K562 (cell line): ENCODE results near the gene ARHGEF10L. TPM values are rescaled to one million over a fixed set of nuclear protein-coding genes. Genes with fewer than 3 reads are reported as not detected.

ENCODE experiments used
- ATAC-seq: fragments of 200-7000 bp; cut with Tn5 transposase; 3 replicates; pipeline ENCODE4 v1.9.1; 2020; ENCODE audit warnings: moderate library complexity
- BruUV-seq: library from RNA; stranded (reverse); fragments of 400-500 nt; replicated peaks from 2 replicates; lab custom pipeline; 2021; lab: Mats Ljungman, UMichigan
- CTCF ChIA-PET: fragments of 300-600 bp; formaldehyde crosslinking; extraction: SDS; loops from one replicate; lab custom pipeline; 2021; ENCODE audit warnings: low intra/inter-chr PET ratio; lab: Yijun Ruan, JAX
- POLR2A ChIA-PET: fragments of 300-600, 350-650 bp; sonication (Branson Sonifier 250); formaldehyde crosslinking; extraction: SDS; loops from one replicate; lab custom pipeline; 2021; ENCODE audit warnings: antibody characterized with exemption, inconsistent platforms; lab: Yijun Ruan, JAX
- DNase-seq, 4 experiments: peaks; one replicate each; pipeline versions ENCODE4 v3.0.0 to v3.0.0-alpha.2; 2011 to 2018; ENCODE audit warnings: low spot score in 3 of 4, mixed read lengths in 3 of 4; ENCODE audit errors: extremely low read depth in 1 of 4
- FAIRE-seq: peaks from 2 replicates; lab custom pipeline; 2011; peaks lifted over from hg19 to GRCh38; lab: Jason Lieb, UNC
- H2AFZ ChIP-seq: 2 replicates; pipeline ENCODE4 v1.6.0; 2011; ENCODE audit warnings: low read depth, low read length, control low read depth, inconsistent platforms
- H3K27ac ChIP-seq: fragments of 200-600 bp; 3 replicates; pipeline ENCODE4 v1.8.0; 2011; ENCODE audit warnings: low read depth, mild to moderate bottlenecking, control low read depth, inconsistent platforms, low read length, moderate library complexity, mixed read lengths; ENCODE audit errors: extremely low read depth
- H3K27me3 ChIP-seq, 2 experiments: fragments of 300-600 bp in 1 of 2; 2 replicates in 1 of 2; 3 replicates in 1 of 2; pipeline versions ENCODE4 v1.6.0 to v1.8.0; 2011; ENCODE audit warnings: inconsistent platforms in 2 of 2, low read length in 2 of 2, mild to moderate bottlenecking in 1 of 2, mixed read lengths in 1 of 2, moderate library complexity in 1 of 2; ENCODE audit not compliant: control insufficient read depth in 2 of 2, insufficient read depth in 2 of 2
- H3K36me3 ChIP-seq: fragments of 300-600 bp; 3 replicates; pipeline ENCODE4 v1.8.0; 2011; ENCODE audit warnings: mild to moderate bottlenecking, low read length, inconsistent platforms; ENCODE audit not compliant: control insufficient read depth, insufficient read depth
- H3K4me1 ChIP-seq, 2 experiments: fragments of 200-600 bp in 1 of 2; replicated peaks in 1 of 2; 2 replicates in 1 of 2; 3 replicates in 1 of 2; pipeline versions ENCODE4 v1.5.1 to v1.8.0; 2011; ENCODE audit warnings: inconsistent platforms in 2 of 2, low read length in 2 of 2, mild to moderate bottlenecking in 1 of 2, mixed read lengths in 1 of 2, moderate library complexity in 1 of 2; ENCODE audit not compliant: control insufficient read depth in 2 of 2, insufficient read depth in 2 of 2
- H3K4me2 ChIP-seq: 2 replicates; pipeline ENCODE4 v1.6.1; 2011; ENCODE audit warnings: low read length, control low read depth, inconsistent platforms, mixed read lengths; ENCODE audit not compliant: insufficient read depth
- H3K4me3 ChIP-seq: fragments of 200-600 bp; sonication (generic), shearing (Covaris generic); 2 replicates; pipeline ENCODE4 v1.5.1; 2016; ENCODE audit warnings: control low read depth, inconsistent platforms
- H3K79me2 ChIP-seq: fragments of 200-600 bp; 3 replicates; pipeline ENCODE4 v1.8.0; 2011; ENCODE audit warnings: low read length, inconsistent platforms; ENCODE audit not compliant: control insufficient read depth, insufficient read depth
- H3K9ac ChIP-seq, 2 experiments: 2 replicates each; pipeline versions ENCODE4 v1.6.0 to v1.6.1; 2011; ENCODE audit warnings: low read depth in 2 of 2, low read length in 2 of 2, control low read depth in 1 of 2, inconsistent platforms in 1 of 2, mild to moderate bottlenecking in 1 of 2, mixed read lengths in 1 of 2; ENCODE audit not compliant: insufficient read depth in 1 of 2
- H3K9me1 ChIP-seq: one replicate; pipeline ENCODE4 v1.6.0; 2011; ENCODE audit warnings: inconsistent platforms, mild to moderate bottlenecking, low read length, moderate library complexity; ENCODE audit not compliant: control insufficient read depth, insufficient read depth
- H3K9me3 ChIP-seq: replicated peaks from 2 replicates; pipeline ENCODE4 v1.5.1; 2011; ENCODE audit warnings: low read depth, low read length, inconsistent platforms; ENCODE audit not compliant: control insufficient read depth, insufficient read depth
- H4K20me1 ChIP-seq: replicated peaks from 2 replicates; pipeline ENCODE4 v1.6.1; 2011; ENCODE audit warnings: low read length, inconsistent platforms, mixed read lengths; ENCODE audit not compliant: control insufficient read depth, insufficient read depth
- ARID2 ChIP-seq: fragments of 450-650 bp; IDR thresholded peaks from 2 replicates; pipeline ENCODE4 v1.6.1; 2017; ENCODE audit warnings: antibody characterized with exemption, mild to moderate bottlenecking
- ETS2 ChIP-seq: IDR thresholded peaks from 2 replicates; pipeline ENCODE4 v1.6.1; 2016; ENCODE audit warnings: borderline replicate concordance, missing genetic modification characterization, mild to moderate bottlenecking, moderate library complexity, missing compliant biosample characterization; ENCODE audit not compliant: poor library complexity, severe bottlenecking
- PYGO2 ChIP-seq: fragments of 450-650 bp; IDR thresholded peaks from 2 replicates; pipeline ENCODE4 v1.6.1; 2016; ENCODE audit warnings: mild to moderate bottlenecking, missing genetic modification characterization, moderate library complexity, missing compliant biosample characterization
- SAFB ChIP-seq: fragments of 200-400 bp; formaldehyde crosslinking; IDR thresholded peaks from 2 replicates; pipeline ENCODE4 v1.6.1; 2017; ENCODE audit warnings: low read depth, low read length, borderline replicate concordance
- WGBS: fragments of 100-300 bp; shearing (Covaris generic); methylation state at CpG from one replicate; pipeline ENCODE4 v1.1.6; 2016; ENCODE audit warnings: low coverage, mixed read lengths; ENCODE audit not compliant: insufficient coverage; ENCODE audit errors: missing lambda C conversion rate; 5-methylcytosine and 5-hydroxymethylcytosine counted together
- in situ Hi-C: fragments of 300-500 bp; cut with MboI; formaldehyde crosslinking; loops from 4 replicates; pipeline ENCODE4 v1.15.0; 2018; ENCODE audit warnings: inconsistent platforms, mixed read lengths
- intact Hi-C: fragments of 100-400 bp; cut with micrococcal nuclease; formaldehyde crosslinking; loops from 2 replicates; pipeline ENCODE4 v1.14.2; 2022
- polyA plus RNA-seq, 8 experiments: library from polyadenylated mRNA; depleted of rRNA in 4 of 8; stranded (reverse) in 5 of 8; unstranded in 3 of 8; fragments of >200 nt; fragmentation: Nextera tagmentation in 2 of 8; fragmentation: Illumina TruSeq in 1 of 8; extraction: Ambion mirVana in 2 of 8; extraction: Trizol in 1 of 8; gene quantifications; 2 replicates each; pipeline versions ENCODE4 v1.2.1 to v1.2.3, GENCODE V29; 2011 to 2014; ENCODE audit warnings: inconsistent platforms in 1 of 8, missing spikeins in 1 of 8
- total RNA-seq, 7 experiments: library from RNA; depleted of rRNA in 6 of 7; stranded (reverse); fragments of >200 nt in 6 of 7; fragmentation: Illumina TruSeq in 2 of 7; extraction: Trizol in 2 of 7; gene quantifications; 2 replicates each; pipeline versions ENCODE4 v1.2.1 to v1.2.3, GENCODE V29; 2011 to 2021; ENCODE audit warnings: low replicate concordance in 1 of 7
- TF ChIP-seq, protein P1 (sequence below): conservative IDR thresholded peaks from 2 replicates; pipeline ENCODE4 v1.6.1; 2011; ENCODE audit warnings: low read depth, mild to moderate bottlenecking, low read length; ENCODE audit not compliant: control insufficient read depth
- TF ChIP-seq, protein P2 (sequence below): fragments of 250-450 bp; sonication (Bioruptor Pico); IDR thresholded peaks from 2 replicates; pipeline ENCODE4 v1.5.1; 2021; ENCODE audit warnings: mild to moderate bottlenecking

ARHGEF10L gene
- total and polyA plus RNA-seq, 9 of the 15 experiments (the other 6 are each of a cell fraction or from before 2014, with no cell fraction given) = 0.09 to 0.13 TPM; not detected in 7

DNA sequence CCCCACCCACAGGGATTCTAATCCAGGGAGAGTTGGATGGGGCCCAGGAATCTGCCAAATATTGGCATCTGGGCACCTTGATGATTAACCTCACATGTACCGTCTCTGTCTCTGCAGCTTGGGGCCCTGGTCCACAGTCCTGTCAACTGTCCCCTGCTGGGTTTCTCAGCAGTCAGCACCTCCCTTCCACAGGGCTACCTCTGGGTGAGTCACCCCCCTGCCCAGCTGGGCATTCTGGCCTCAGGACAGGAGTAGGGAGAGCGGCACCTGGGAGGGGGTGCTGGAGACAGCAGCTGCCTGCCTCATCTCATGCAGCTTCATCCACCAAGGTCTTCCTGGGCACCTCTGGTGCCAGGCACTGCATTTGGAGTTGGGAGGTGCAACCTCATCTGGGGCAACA is 115.0 kb downstream of the ARHGEF10L start:
- POLR2A ChIA-PET = interaction anchor here (0.6 kb wide), 1 partner anchor 900 kb away, joined by 3 read pairs; no protein-coding TSS in a partner anchor
- no peaks in the 10 kb centered on the region for H3K9me1 ChIP-seq
- H3K9ac ChIP-seq = no peak overlapping the region
- CTCF ChIA-PET = interaction anchor here (0.6 to 0.9 kb wide), 3 partner anchors 171 to 931 kb away, joined by 3 read pairs; no protein-coding TSS in a partner anchor
- no TSS peak for BruUV-seq
- H4K20me1 ChIP-seq = peaks cover 18% of the 10 kb centered on the region
- no peaks in the 10 kb centered on the region for H3K79me2 ChIP-seq
- H3K4me1 ChIP-seq = no peaks in the 10 kb centered on the region
- H3K27me3 ChIP-seq = peaks cover 4 to 39% of the 10 kb centered on the region in 2 experiments; a peak in 3 of 5 replicates
- no peak overlapping the region for H3K4me3 ChIP-seq
- no peak for TF ChIP-seq SAFB
- TF ChIP-seq, protein P1, sequence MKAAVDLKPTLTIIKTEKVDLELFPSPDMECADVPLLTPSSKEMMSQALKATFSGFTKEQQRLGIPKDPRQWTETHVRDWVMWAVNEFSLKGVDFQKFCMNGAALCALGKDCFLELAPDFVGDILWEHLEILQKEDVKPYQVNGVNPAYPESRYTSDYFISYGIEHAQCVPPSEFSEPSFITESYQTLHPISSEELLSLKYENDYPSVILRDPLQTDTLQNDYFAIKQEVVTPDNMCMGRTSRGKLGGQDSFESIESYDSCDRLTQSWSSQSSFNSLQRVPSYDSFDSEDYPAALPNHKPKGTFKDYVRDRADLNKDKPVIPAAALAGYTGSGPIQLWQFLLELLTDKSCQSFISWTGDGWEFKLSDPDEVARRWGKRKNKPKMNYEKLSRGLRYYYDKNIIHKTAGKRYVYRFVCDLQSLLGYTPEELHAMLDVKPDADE = no peak
- TF ChIP-seq, protein P2, sequence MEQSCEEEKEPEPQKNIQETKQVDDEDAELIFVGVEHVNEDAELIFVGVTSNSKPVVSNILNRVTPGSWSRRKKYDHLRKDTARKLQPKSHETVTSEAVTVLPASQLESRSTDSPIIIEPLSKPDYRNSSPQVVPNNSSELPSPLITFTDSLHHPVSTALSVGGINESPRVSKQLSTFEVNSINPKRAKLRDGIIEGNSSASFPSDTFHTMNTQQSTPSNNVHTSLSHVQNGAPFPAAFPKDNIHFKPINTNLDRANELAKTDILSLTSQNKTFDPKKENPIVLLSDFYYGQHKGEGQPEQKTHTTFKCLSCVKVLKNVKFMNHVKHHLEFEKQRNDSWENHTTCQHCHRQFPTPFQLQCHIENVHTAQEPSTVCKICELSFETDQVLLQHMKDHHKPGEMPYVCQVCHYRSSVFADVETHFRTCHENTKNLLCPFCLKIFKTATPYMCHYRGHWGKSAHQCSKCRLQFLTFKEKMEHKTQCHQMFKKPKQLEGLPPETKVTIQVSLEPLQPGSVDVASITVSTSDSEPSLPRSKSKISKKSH (CRISPR knock-in tag) = no peak
- TF ChIP-seq ARID2 = no peak
- no peak for TF ChIP-seq ETS2
- no peak for TF ChIP-seq PYGO2 (tag)
- H3K36me3 ChIP-seq = no peaks in the 10 kb centered on the region
- no peaks in the 10 kb centered on the region for H3K9me3 ChIP-seq
- no peak overlapping the region for H2AFZ ChIP-seq
- in situ Hi-C loops (no loop called here), intact Hi-C loops (no loop called here)
- 0% methylated on average over 2 of the region's 2 CpGs for WGBS
- DNase-seq (no peak), FAIRE-seq (no peak), ATAC-seq (no peak)
- no peak overlapping the region for H3K27ac ChIP-seq
- no peak overlapping the region for H3K4me2 ChIP-seq
